Body of pancreas (tissue), 4 donors: ENCODE measurements around the gene ACTRT3.

Experiments
- POLR2A ChIP-seq, 3 donors: fragments of 450-650 bp; IDR thresholded peaks; one replicate each; pipeline ENCODE4 v1.6.1; 2016; ENCODE audit warnings: antibody characterized with exemption in 3 of 3, mild to moderate bottlenecking in 2 of 3
- TF ChIP-seq, protein P1 (sequence below), 7 experiments: fragments of 450-650 bp in 4 of 7; fragments of 200-600 bp in 3 of 7; sonication (generic) in 3 of 7; IDR thresholded peaks; one replicate each; pipeline ENCODE4 v1.5.1; 2016 to 2019; ENCODE audit warnings: antibody characterized with exemption in 7 of 7

DNA sequence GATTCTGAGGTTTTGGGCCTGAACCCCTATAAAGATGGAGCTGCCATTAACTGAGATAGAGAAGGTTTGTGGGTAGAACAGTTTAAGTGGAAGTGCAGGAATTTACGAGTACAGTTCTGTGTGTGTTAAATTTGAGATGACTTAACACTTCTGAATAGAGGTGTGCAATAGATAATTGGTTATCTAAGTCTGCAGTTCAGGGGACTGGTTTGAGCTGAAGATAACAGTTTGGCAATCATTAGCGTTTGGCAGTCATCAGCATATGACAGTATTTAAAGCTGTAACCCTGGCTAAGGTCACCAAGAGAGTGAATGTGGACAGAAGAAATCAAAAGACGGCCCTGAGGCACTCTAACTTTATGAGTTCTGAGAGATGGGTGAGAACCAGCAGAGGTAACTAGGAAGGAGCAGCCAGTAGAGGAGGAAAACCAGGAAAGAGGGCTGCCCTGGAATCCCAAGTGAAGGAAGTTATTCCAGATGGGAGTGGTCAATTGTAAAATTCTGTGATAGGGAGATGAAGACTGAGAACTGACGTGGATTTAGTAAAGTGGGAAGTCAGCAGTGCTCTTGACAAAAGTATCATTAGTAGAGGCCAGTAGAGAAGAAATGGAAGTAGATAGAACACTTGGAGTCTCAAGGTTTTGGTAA is 12.0 kb upstream of the ACTRT3 start:
- TF ChIP-seq POLR2A (IDR thresholded peaks at IDR 0.05) = no peak
- TF ChIP-seq, protein P1, sequence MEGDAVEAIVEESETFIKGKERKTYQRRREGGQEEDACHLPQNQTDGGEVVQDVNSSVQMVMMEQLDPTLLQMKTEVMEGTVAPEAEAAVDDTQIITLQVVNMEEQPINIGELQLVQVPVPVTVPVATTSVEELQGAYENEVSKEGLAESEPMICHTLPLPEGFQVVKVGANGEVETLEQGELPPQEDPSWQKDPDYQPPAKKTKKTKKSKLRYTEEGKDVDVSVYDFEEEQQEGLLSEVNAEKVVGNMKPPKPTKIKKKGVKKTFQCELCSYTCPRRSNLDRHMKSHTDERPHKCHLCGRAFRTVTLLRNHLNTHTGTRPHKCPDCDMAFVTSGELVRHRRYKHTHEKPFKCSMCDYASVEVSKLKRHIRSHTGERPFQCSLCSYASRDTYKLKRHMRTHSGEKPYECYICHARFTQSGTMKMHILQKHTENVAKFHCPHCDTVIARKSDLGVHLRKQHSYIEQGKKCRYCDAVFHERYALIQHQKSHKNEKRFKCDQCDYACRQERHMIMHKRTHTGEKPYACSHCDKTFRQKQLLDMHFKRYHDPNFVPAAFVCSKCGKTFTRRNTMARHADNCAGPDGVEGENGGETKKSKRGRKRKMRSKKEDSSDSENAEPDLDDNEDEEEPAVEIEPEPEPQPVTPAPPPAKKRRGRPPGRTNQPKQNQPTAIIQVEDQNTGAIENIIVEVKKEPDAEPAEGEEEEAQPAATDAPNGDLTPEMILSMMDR (IDR thresholded peaks at IDR 0.05) = no peak
